Measurements from ENCODE around the gene LRRC25.

- TF ChIP-seq, protein P1, sequence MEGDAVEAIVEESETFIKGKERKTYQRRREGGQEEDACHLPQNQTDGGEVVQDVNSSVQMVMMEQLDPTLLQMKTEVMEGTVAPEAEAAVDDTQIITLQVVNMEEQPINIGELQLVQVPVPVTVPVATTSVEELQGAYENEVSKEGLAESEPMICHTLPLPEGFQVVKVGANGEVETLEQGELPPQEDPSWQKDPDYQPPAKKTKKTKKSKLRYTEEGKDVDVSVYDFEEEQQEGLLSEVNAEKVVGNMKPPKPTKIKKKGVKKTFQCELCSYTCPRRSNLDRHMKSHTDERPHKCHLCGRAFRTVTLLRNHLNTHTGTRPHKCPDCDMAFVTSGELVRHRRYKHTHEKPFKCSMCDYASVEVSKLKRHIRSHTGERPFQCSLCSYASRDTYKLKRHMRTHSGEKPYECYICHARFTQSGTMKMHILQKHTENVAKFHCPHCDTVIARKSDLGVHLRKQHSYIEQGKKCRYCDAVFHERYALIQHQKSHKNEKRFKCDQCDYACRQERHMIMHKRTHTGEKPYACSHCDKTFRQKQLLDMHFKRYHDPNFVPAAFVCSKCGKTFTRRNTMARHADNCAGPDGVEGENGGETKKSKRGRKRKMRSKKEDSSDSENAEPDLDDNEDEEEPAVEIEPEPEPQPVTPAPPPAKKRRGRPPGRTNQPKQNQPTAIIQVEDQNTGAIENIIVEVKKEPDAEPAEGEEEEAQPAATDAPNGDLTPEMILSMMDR (IDR thresholded peaks at IDR 0.05), result no peak
- TF ChIP-seq POLR2A (IDR thresholded peaks at IDR 0.05) (no peak), EP300 (IDR thresholded peaks at IDR 0.05) (no peak)
Measured at GRCh38 chr19:18342090-18342632, 55.3 kb downstream of the LRRC25 start.
